ENCODE measurements around the gene RABL3.

The RABL3 gene

DNA sequence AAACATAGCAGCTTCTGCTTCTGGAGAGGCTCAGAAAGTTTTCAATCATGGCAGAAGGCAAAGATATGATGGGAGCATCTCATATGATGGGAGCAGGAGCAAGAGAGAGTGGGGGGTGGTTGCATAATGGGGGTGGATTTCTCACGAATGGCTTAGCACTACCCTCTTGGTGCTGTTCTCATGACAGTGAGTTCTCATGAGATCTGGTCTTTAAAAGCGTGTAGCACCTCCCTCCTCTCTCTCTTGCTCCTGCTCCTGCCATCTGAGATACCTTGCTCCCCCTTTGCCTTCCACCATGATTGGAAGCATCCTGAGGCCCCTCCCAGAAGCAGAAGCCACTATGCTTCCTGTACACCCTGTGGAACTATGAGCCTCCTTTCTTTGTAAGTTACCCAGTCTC, 82.5 kb downstream of the RABL3 start:
- Histone ChIP-seq H3K9me3 (ENCODE audit: insufficient read depth, low read depth, low read length) (peaks cover 10% of the 10 kb centered on the region), H3K9ac (ENCODE audit: low read depth, low read length) (no peak overlapping the region), H3K36me3 (ENCODE audit: insufficient read depth, low read depth, low read length) (no peaks in the 10 kb centered on the region), H3K27me3 (ENCODE audit: insufficient read depth, low read length) (no peaks in the 10 kb centered on the region), H3K27ac (ENCODE audit: low read length) (no peak overlapping the region), H3K4me3 (ENCODE audit: low read length) (no peak overlapping the region), H3K4me1 (ENCODE audit: insufficient read depth, low read length) (no peaks in the 10 kb centered on the region)

DNA sequence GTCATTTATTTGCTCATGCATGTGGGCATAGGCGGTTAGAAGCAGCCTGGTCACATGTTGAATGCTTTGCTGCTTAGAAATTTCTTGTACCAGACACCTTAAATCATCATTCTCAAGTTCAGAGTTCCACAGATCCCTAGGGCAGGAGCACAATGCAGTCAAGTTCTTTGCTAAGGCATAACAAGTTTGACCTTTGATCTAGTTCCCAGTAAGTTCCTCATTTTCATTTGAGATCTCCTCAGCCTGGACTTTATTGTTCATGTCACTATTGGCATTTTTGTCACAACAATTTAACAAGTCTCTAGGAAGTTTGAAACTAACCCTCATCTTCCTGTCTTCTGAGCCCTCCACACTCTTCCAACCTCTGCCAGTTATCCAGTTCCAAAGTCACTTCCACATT, 83.0 kb downstream of the RABL3 start:
- Histone ChIP-seq H3K27ac (ENCODE audit: low read length) (no peak overlapping the region), H3K4me1 (ENCODE audit: insufficient read depth, low read length) (no peaks in the 10 kb centered on the region), H3K9me3 (ENCODE audit: insufficient read depth, low read depth, low read length) (peaks cover 10% of the 10 kb centered on the region), H3K9ac (ENCODE audit: low read depth, low read length) (no peak overlapping the region), H3K27me3 (ENCODE audit: insufficient read depth, low read length) (no peaks in the 10 kb centered on the region), H3K4me3 (ENCODE audit: low read length) (no peak overlapping the region), H3K36me3 (ENCODE audit: insufficient read depth, low read depth, low read length) (no peaks in the 10 kb centered on the region)

DNA sequence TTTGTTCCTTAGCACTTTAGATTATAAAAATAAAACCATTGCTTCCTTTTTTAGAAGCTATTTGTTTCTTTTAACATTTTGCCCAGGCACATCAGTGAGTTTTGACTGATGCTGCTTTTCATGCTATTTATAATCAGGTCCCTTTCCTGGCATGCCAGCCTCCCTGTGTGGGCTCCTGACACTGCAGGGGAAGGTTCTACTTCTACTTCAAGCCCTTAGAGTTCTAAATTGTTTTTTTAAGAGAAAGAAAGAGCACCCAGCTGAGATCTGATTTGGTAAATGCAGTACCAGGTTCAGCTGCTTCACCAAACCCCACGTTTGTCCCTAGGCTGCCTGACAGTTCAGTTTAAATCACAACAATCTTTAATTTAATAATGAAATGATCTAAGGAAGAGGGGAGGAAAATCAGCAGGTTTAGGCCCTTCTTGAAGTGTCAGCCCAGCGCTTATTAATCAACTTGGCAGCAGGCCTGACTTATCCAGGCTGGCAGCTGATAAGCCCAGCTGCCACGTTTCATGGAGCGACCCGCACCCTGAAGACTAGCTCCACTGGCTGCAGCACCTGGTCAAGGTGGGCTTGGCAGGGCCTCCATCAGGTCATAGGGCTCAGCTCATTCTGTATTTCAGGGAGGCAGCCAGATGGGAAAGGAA, 89.3 kb downstream of the RABL3 start:
- no peak overlapping the region for H3K9ac ChIP-seq (ENCODE audit: low read depth, low read length)
- no peaks in the 10 kb centered on the region for H3K36me3 ChIP-seq (ENCODE audit: insufficient read depth, low read depth, low read length)
- no peak overlapping the region for H3K27ac ChIP-seq (ENCODE audit: low read length)
- no peaks in the 10 kb centered on the region for H3K9me3 ChIP-seq (ENCODE audit: insufficient read depth, low read depth, low read length)
- no peaks in the 10 kb centered on the region; the same call in 1 of the 2 replicates for H3K4me1 ChIP-seq (ENCODE audit: insufficient read depth, low read length)
- H3K27me3 ChIP-seq (ENCODE audit: insufficient read depth, low read length), result no peaks in the 10 kb centered on the region
- no peak overlapping the region for H3K4me3 ChIP-seq (ENCODE audit: low read length)

DNA sequence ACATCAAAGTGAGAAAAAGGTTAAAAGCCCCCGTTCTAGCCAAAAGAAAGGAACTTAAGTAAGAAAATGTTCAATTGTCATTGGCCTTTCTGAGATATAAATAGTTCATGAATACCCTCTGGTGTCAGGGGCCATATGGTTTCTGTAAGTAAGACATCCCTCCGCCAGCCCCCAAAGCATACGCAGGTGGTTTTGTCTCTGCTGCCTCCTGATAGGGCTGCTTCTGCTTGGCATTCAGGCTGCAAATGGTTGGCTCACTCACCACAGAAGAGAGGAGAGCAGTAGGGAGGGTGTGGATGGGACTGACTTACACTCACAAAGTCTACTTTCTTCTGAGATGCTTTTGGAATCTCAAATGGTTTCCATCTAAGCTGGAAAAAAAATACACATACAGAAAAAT, 90.0 kb downstream of the RABL3 start:
- no peaks in the 10 kb centered on the region for H3K27me3 ChIP-seq (ENCODE audit: insufficient read depth, low read length)
- no peak overlapping the region for H3K4me3 ChIP-seq (ENCODE audit: low read length)
- no peak overlapping the region for H3K9ac ChIP-seq (ENCODE audit: low read depth, low read length)
- no peak overlapping the region for H3K27ac ChIP-seq (ENCODE audit: low read length)
- no peaks in the 10 kb centered on the region; the same call in 1 of the 2 replicates for H3K4me1 ChIP-seq (ENCODE audit: insufficient read depth, low read length)
- H3K9me3 ChIP-seq (ENCODE audit: insufficient read depth, low read depth, low read length), result no peaks in the 10 kb centered on the region
- H3K36me3 ChIP-seq (ENCODE audit: insufficient read depth, low read depth, low read length), result no peaks in the 10 kb centered on the region

DNA sequence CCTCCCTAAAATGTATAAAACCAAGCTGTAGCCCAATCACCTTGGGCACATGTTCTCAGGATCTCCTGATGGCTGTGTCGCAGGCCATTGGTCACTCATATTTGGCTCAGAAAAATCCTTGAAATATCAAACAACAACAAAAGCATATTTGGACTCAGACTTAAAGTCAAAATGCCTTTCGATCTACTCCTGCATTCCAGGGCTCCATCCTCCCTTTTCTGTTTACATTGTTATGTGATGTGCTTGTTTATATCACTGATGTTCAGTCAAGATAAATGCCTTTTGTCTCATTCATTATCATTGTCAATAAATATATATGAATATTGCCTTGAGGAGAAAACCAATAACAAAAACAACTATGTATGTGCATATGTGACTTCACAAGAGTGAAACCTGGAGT, 92.0 kb downstream of the RABL3 start:
- H3K9ac ChIP-seq (ENCODE audit: low read depth, low read length), result no peak overlapping the region
- H3K27ac ChIP-seq (ENCODE audit: low read length), result no peak overlapping the region
- H3K9me3 ChIP-seq (ENCODE audit: insufficient read depth, low read depth, low read length), result no peaks in the 10 kb centered on the region
- no peak overlapping the region for H3K4me3 ChIP-seq (ENCODE audit: low read length)
- H3K27me3 ChIP-seq (ENCODE audit: insufficient read depth, low read length), result no peaks in the 10 kb centered on the region
- no peaks in the 10 kb centered on the region for H3K36me3 ChIP-seq (ENCODE audit: insufficient read depth, low read depth, low read length)
- H3K4me1 ChIP-seq (ENCODE audit: insufficient read depth, low read length), result no peaks in the 10 kb centered on the region; the same call in 1 of the 2 replicates

DNA sequence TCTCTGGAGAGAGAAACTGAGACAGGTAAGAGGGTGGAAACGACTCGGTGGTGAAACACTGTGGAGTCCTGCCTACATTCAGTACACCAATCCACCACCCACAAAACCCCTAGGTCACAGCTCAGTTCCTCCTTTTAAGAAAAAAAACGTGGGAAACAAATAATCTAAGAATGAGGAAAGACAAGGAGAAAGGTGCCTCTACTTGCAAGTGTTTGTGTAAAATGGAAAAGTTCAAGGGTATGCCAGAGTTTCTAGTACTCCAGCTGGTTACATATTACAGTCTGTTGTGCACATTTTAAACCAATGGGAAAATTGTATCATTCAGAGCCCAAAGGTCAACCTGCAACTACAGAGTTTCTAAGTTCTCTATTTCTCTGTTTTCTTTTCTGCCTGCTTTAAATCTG, 92.5 kb downstream of the RABL3 start:
- H3K9ac ChIP-seq (ENCODE audit: low read depth, low read length), result no peak overlapping the region
- H3K4me1 ChIP-seq (ENCODE audit: insufficient read depth, low read length), result no peaks in the 10 kb centered on the region; the same call in 1 of the 2 replicates
- H3K36me3 ChIP-seq (ENCODE audit: insufficient read depth, low read depth, low read length), result no peaks in the 10 kb centered on the region
- H3K27ac ChIP-seq (ENCODE audit: low read length), result no peak overlapping the region
- no peak overlapping the region for H3K4me3 ChIP-seq (ENCODE audit: low read length)
- H3K27me3 ChIP-seq (ENCODE audit: insufficient read depth, low read length), result no peaks in the 10 kb centered on the region
- H3K9me3 ChIP-seq (ENCODE audit: insufficient read depth, low read depth, low read length), result no peaks in the 10 kb centered on the region

DNA sequence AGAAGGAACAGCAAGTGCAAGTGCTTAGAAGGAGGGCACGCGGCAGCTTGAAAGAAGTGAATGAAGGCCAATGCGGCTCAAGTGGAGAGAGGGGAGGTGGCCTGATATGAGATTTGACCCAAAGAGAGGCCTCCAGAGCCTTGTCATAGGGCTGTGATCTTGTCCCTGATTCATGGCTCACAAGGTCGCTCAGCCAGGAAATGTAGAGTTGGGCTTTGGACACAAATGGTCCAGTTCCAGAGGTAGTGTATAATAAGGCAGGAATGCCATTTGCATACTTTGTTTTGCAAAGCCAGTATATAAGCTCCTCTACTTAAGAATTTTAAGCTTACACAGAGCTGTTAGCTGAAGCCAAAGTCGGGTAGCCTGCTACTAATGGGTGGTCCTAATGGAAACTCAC, 94.0 kb downstream of the RABL3 start:
- no peaks in the 10 kb centered on the region for H3K27me3 ChIP-seq (ENCODE audit: insufficient read depth, low read length)
- H3K9ac ChIP-seq (ENCODE audit: low read depth, low read length), result no peak overlapping the region
- H3K27ac ChIP-seq (ENCODE audit: low read length), result no peak overlapping the region
- H3K36me3 ChIP-seq (ENCODE audit: insufficient read depth, low read depth, low read length), result no peaks in the 10 kb centered on the region
- no peaks in the 10 kb centered on the region for H3K9me3 ChIP-seq (ENCODE audit: insufficient read depth, low read depth, low read length)
- no peak overlapping the region for H3K4me3 ChIP-seq (ENCODE audit: low read length)
- H3K4me1 ChIP-seq (ENCODE audit: insufficient read depth, low read length), result no peaks in the 10 kb centered on the region; the same call in 1 of the 2 replicates

DNA sequence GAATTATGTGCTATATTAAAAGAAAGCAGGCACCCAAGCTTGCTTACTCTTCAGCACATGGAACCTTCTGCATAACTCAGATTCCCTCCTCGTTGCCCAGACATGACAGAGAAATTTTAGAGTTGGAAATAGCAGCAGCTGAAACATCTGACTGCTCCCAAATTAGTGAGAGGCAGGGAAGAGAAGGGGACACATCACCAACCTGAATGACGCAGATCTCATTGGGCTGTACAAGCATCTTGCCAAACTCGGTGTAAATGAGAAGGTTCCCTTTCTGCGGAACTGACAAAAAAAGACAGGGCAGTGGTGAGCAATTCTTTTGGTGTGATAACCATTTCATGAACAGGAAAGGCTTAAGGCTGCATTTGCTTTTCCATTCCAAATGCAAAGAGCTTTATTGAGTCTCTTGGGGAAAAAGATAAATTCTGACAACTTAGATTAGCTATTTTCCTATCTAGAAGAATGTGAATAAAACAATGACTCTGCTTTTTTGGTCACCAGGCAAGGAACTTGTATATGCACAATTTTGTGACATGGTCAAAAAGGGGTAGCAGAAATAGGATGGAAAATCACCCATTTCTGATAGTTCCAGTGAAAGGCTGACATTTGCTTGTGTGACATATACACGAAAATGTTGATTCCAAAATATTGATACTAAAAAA, 95.4 kb downstream of the RABL3 start:
- Histone ChIP-seq H3K4me1 (ENCODE audit: insufficient read depth, low read length) (no peaks in the 10 kb centered on the region), H3K4me3 (ENCODE audit: low read length) (no peak overlapping the region), H3K27ac (ENCODE audit: low read length) (no peak overlapping the region), H3K36me3 (ENCODE audit: insufficient read depth, low read depth, low read length) (no peaks in the 10 kb centered on the region), H3K9ac (ENCODE audit: low read depth, low read length) (no peak overlapping the region), H3K9me3 (ENCODE audit: insufficient read depth, low read depth, low read length) (no peaks in the 10 kb centered on the region), H3K27me3 (ENCODE audit: insufficient read depth, low read length) (no peaks in the 10 kb centered on the region)

DNA sequence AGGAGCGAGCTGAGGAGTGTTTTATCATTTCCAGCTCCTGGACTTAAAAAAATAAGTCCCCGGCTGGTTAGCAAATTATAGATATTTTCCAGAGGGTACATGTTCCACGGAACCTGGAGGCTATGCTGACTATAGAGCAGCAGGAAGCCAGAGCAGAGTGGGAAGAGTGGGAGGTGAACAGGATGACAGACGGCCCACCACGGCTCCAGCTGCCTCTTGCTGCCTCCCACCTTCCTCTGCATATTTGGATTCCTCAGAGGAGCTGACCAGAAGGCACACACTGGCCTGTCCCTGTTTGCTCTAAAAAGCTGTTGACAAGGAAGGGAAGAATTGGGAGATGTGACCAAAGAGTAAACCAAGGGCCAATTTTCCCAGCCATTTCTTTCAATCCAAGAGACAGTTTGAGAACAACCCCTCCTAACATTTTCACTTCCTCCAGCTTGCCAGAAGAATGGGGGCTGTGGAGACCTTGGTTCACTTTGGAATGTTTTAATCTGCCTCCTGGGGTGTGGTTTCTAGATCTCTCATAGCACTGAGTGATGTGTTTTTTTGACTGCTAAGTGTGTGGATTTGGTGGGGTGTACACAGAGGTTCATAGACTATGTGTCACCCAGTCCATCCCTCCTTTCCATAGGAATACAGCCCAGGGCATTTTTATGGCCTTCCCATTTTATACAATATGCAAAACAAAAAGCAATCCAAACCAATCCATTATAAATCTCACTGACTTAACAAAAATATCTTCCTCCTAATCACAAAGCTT, 97.1 kb downstream of the RABL3 start:
- H3K4me1 ChIP-seq (ENCODE audit: insufficient read depth, low read length), result no peaks in the 10 kb centered on the region
- no peak overlapping the region for H3K4me3 ChIP-seq (ENCODE audit: low read length)
- no peak overlapping the region for H3K9ac ChIP-seq (ENCODE audit: low read depth, low read length)
- no peak overlapping the region for H3K27ac ChIP-seq (ENCODE audit: low read length)
- H3K27me3 ChIP-seq (ENCODE audit: insufficient read depth, low read length), result no peaks in the 10 kb centered on the region
- H3K36me3 ChIP-seq (ENCODE audit: insufficient read depth, low read depth, low read length), result no peaks in the 10 kb centered on the region
- H3K9me3 ChIP-seq (ENCODE audit: insufficient read depth, low read depth, low read length), result no peaks in the 10 kb centered on the region

DNA sequence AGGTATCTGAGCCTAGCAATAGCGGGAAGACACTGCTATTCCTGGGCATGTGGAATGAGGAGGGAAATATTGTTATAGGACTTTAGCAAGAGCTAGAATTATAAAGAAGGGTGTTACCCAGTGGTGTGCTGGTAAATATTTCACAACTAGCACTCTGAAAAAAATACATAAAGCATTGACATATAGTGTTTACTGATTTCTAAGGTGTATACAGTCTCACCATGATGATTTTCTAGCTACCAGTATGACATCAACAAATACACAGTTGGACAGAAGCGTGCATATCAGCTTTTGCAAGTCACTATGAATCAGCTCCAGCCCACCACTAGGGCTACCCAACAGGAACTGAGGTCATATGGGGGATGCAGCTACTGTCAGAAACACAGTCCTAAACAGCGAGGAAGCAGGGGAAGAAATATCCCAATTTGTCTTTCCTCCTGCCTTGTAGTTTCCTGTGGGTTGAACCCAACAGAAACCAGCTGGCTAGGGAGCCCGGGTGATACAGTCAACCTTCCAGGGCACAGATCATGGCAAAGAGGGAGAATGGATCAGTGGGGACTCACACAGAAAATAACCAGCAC, 99.9 kb downstream of the RABL3 start:
- H3K9me3 ChIP-seq (ENCODE audit: insufficient read depth, low read depth, low read length), result no peaks in the 10 kb centered on the region; the same call in 1 of the 2 replicates
- H3K9ac ChIP-seq (ENCODE audit: low read depth, low read length), result no peak overlapping the region
- H3K4me1 ChIP-seq (ENCODE audit: insufficient read depth, low read length), result no peaks in the 10 kb centered on the region
- no peaks in the 10 kb centered on the region for H3K36me3 ChIP-seq (ENCODE audit: insufficient read depth, low read depth, low read length)
- H3K4me3 ChIP-seq (ENCODE audit: low read length), result no peak overlapping the region
- no peaks in the 10 kb centered on the region for H3K27me3 ChIP-seq (ENCODE audit: insufficient read depth, low read length)
- no peak overlapping the region for H3K27ac ChIP-seq (ENCODE audit: low read length)

DNA sequence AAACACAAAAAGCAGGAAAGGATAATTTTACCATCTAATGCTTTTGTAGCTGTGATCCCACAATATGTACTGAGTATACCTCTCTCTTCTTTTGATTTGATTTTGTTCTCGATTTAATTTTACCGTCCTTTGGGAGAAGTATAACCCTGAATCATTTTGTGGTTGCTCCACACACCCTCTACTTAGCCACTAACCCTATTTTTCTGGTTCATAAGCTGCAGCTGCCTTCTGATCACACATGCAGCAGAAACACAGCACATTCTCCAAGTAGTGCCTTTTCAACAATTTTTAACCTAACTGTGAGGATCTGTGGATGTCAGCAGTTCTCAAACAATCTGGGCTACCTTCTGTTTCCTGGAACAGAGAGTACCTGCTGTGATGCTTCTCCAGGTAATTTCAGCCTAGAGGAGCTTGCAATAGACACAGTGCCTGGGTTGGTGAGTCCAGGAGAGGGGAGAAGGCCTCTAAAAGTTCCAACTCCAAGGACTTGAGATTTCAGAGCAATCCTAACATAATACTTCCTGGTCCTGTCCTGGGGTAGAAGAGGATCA, 100.5 kb downstream of the RABL3 start:
- Histone ChIP-seq H3K27me3 (ENCODE audit: insufficient read depth, low read length) (no peaks in the 10 kb centered on the region), H3K9me3 (ENCODE audit: insufficient read depth, low read depth, low read length) (no peaks in the 10 kb centered on the region; the same call in 1 of the 2 replicates), H3K9ac (ENCODE audit: low read depth, low read length) (no peak overlapping the region), H3K4me3 (ENCODE audit: low read length) (no peak overlapping the region), H3K36me3 (ENCODE audit: insufficient read depth, low read depth, low read length) (no peaks in the 10 kb centered on the region), H3K4me1 (ENCODE audit: insufficient read depth, low read length) (no peaks in the 10 kb centered on the region), H3K27ac (ENCODE audit: low read length) (no peak overlapping the region)
